ENCODE results near the gene RIPPLY3.
A peak's percentile ranks its signal among the peaks of the same experiment; 100 is the strongest.

RIPPLY3 gene

DNA sequence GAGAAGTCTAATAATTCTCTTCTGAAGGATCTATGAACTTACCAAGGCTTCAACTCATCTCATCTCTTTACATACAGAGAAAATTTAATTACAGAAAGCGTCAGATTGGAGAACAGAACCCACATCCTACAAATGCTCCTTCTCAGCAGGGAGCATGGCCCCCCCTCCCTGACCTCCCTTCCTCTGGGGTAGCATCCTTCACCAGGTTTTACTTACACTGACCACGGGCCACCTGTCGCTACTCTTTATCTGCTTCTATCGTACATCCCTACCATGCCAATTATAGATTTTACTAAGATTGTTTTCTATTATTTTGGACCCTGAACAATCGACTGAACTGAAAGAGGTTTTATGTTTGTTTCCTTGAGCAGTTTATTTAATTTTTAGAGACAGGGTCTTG, 25.8 kb downstream of the RIPPLY3 start:
- no peak for TF ChIP-seq GATA2 (IDR thresholded peaks at IDR 0.05; ENCODE audit: low read depth, low read length)
- no peak for TF ChIP-seq GATA3 (IDR thresholded peaks at IDR 0.05; ENCODE audit: low read depth, low read length)

DNA sequence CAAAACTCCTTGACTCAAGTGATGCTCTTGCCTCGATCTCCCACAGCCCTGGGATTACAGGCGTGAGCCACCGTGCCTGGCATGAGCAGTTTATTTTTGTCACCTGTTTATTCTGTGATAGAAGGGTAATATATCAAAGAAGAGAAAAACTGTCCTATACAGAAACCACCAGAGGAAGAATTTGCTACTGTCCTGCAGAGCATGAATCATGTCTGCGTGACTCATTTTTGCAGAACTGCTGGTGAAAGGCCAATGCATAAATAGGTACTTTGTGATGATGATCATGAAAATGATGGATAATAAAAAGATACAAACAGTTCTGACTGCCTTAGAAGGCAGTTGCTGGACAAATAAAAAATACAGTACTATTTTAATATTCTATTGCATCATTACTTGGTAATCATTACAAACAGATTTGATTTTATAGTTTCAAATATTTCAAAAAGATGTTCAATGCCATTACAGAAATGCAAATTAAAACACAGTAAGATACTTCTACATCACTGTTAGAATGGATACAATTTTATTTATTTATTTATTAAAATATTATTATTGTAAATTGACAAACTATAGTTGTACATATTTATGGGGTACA, 26.5 kb downstream of the RIPPLY3 start:
- TF ChIP-seq GATA3 (IDR thresholded peaks at IDR 0.05; ENCODE audit: low read depth, low read length) (no peak), GATA2 (IDR thresholded peaks at IDR 0.05; ENCODE audit: low read depth, low read length) (no peak)

DNA sequence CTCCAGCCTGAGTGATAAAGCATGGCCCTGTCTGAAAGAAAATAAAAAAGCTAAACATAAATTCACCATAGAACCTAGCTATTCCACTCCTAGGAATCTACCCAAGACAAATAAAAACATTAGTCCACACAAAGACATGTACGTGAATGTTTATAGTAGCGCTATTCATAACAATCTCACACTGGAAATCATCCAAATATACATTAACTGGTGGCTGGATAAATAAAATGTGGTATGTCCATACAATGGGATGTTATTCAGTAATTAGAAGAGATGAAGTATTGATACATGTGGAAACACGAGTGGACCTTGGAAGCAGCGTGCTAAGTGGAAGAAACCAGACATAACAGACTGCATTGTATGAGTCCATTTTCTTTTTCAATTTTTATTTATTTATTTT, 29.7 kb downstream of the RIPPLY3 start:
- TF ChIP-seq GATA2 (IDR thresholded peaks at IDR 0.05; ENCODE audit: low read depth, low read length) (no peak), GATA3 (IDR thresholded peaks at IDR 0.05; ENCODE audit: low read depth, low read length) (no peak)

DNA sequence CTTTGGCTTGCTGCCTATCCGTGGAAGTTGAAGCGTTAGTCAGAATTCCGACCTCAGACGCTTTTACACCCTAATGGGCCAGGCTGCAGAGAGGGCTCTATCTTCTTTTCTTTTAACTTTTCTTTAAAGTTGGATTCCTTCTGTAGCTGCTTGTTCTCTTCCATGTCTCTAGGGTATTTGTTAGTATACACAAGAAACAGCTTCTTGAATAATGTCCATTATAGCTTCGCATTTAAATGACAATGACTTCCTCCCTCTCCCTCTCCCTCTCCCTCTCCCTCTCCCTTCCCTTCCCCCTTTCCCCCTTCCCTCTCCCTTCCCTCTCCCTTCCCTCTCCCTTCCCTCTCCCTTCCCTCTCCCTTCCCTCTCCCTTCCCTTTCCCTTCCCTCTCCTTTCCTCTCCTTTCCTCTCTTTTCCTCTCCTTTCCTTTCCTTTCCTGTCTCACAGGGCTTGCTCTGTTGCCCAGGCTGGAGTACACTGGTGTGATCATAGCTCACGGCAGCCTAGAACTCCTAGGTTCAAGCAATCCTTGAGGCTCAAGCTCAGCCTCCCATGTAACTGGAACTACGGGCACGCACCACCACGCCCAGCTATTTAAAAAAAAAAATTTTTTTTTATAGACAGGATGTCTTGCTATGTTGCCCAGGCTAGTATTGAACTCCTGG, 33.0 kb downstream of the RIPPLY3 start:
- TF ChIP-seq GATA3 (IDR thresholded peaks at IDR 0.05; ENCODE audit: low read depth, low read length) (no peak), GATA2 (IDR thresholded peaks at IDR 0.05; ENCODE audit: low read depth, low read length) (no peak)

DNA sequence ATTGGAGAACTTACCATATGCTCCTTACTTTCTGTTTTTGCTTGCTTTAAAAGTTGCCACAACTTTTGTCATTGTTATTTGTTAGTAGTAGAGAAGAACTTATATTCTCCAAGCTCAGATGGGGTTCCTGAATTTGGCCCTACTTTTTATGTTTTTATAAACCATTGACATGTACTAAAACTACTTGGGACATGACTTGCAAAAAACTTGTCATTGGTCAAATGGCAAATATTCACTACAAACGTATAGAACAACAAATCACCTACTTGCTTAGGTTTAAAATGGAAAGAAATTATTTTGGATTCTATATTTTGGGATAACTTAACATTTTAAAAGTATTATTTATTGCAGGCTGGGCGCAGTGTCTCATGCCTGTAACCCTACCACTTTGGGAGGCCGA, 33.7 kb downstream of the RIPPLY3 start:
- TF ChIP-seq GATA3 (IDR thresholded peaks at IDR 0.05; ENCODE audit: low read depth, low read length) (no peak), GATA2 (IDR thresholded peaks at IDR 0.05; ENCODE audit: low read depth, low read length) (no peak)

DNA sequence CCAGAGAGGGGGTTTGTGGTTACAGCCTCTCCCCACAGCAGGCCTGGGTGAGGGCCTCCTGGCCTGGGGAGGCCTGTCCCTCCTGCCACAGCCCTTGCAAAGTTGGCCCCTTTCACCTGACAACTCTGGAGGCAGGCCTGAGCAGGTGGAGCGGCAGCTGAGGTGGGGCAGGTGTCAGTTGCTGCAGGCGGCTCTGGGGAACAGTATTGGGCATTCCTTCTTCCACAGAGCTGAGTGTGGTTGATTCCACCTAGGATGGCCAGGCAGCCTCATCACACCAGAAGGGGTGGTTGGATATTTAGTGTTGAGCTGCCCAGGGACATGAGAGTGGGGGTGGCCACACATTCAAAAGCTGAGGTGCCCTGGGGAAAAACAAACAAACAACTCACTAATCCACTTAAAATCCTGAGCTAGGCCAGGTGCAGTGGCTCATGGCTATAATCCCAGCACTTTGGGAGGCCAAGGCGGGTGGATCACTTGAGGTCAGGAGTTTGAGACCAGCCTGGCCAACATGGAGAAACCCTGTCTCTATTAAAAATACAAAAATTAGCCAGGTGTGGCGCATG, 35.3 kb downstream of the RIPPLY3 start:
- TF ChIP-seq GATA3 (IDR thresholded peaks at IDR 0.05; ENCODE audit: low read depth, low read length): no peak
- no peak for TF ChIP-seq GATA2 (IDR thresholded peaks at IDR 0.05; ENCODE audit: low read depth, low read length)

DNA sequence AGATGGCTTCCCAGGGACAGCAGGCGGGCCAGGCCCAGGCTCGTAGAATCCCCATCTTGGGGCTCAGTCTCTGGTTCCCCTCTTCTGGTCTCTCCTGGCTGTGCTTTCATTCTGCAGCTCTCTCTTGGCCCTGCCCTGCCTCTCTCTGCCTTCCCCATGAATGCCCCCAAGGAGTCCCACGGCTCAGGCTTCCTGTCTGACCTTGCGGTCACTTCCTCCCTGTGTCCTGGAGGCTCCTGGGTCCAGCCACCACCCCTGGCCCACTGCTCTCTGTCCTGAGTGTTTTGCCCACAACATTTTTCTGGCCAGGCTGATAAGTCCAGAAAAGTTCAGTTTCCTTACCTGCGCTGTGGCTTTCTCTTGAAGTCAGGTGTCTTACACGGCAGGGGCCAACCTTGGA, 37.3 kb downstream of the RIPPLY3 start:
- TF ChIP-seq GATA3 (IDR thresholded peaks at IDR 0.05; ENCODE audit: low read depth, low read length) (no peak), GATA2 (IDR thresholded peaks at IDR 0.05; ENCODE audit: low read depth, low read length) (no peak)

DNA sequence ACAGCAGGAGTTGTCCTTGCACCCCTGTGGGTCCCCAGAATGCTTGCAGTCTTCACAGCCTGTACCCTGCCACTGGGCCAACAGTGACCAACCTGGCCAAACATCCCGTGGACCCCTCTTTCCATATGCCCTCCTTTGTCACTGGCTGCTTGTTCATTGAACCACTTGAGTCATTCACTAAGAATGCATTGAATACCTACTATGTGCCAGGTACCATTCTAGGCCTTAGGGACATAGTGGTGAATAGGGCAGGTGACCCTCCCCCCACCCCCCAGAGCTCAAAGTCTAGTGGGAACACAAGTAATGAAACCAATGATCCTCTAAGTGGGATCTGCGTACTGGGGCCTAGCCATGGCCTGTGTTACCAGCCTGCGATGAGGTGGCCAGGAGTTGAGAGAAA, 38.1 kb downstream of the RIPPLY3 start:
- no peak for TF ChIP-seq GATA2 (IDR thresholded peaks at IDR 0.05; ENCODE audit: low read depth, low read length)
- TF ChIP-seq GATA3 (IDR thresholded peaks at IDR 0.05; ENCODE audit: low read depth, low read length): no peak

DNA sequence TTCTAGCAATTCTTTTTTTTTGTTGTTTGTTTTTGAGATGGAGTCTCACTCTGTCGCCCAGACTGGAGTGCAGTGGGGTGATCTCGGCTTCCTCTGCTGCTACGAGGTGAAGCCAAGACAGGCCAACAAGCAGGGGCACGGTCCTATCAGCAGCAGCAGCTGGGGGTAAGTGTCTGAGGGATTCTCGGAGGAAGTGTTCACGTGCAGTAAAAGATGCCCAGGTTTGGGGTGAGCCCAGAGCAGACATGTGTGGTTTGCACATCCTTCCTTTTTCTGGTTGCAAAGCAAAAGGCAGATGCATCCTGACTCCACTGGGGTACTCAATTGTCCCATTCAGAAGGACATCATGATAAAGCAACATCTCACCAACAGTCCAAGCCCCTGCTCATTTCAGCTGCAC, 38.6 kb downstream of the RIPPLY3 start:
- TF ChIP-seq GATA3 (IDR thresholded peaks at IDR 0.05; ENCODE audit: low read depth, low read length): no peak

DNA sequence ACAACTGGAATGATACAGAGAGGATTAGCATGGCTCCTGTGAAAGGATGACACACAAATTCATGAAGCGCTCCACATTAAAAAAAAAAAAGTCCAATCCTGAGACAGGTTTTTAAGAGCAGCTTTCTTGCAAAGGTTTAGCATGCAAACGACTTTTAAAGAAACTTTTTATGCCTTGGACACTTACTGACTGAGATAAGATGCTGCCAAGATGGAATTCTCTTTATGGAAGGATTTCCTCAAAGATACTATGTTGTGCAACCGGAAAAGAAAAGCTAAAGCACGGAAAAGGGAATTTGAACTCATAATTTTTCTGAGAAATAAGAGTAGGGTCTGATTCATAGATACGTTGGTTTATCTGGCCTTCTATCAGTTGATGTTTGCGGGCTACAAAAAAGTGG, 39.1 kb downstream of the RIPPLY3 start:
- TF ChIP-seq GATA2 (IDR thresholded peaks at IDR 0.05; ENCODE audit: low read depth, low read length) (no peak), GATA3 (IDR thresholded peaks at IDR 0.05; ENCODE audit: low read depth, low read length) (no peak)

DNA sequence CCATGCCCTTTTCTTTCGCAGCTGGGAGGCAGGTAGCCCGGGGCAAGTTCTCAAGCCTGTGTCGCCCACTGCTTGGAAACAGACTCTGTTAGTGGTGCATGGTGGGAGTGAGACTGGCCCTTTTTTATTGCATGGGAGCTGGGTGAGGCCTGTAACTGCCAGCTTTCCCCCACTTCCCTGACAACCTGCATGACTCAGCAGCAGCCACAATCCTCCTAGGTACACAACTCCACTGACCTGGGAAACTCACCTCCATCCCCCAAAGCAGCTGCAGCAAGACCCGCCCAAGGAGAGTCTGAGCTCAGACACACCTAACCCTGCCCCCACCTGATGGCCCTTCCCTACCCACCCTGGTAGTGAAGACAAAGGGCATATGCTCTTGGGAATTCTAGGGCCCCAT, 40.6 kb downstream of the RIPPLY3 start:
- TF ChIP-seq GATA2 (IDR thresholded peaks at IDR 0.05; ENCODE audit: low read depth, low read length) (no peak), GATA3 (IDR thresholded peaks at IDR 0.05; ENCODE audit: low read depth, low read length) (no peak)

DNA sequence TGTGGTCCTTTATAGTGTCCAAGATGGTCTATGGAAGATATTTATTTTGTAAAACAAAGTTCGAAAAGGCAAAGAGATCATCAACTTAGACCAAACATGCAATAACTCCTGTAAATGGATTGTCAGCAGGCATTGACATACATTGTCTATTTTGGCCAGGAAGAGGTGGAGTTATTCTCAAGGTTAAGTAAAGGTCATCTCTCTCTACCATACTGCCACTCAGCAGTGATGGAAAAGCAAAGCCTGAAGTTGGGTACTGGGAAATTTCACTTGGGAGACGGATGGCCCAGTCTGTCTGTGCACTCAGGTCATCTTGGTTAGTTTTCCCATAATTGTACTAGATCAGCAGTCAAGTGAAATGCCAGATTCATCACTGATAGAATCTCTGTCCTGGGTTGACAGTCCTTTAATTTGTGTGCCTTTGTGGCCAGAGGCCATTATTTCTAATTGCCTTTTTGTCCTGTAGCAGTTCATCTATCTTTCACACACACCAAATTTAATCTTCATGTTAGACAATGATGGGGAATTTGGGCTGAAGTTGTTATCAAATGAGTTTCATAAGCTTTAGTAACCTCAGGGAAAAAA, 48.9 kb downstream of the RIPPLY3 start:
- peak; percentile 74 for TF ChIP-seq GATA3 (IDR thresholded peaks at IDR 0.05; ENCODE audit: low read depth, low read length)
- peak; percentile 67 for TF ChIP-seq GATA2 (IDR thresholded peaks at IDR 0.05; ENCODE audit: low read depth, low read length)

DNA sequence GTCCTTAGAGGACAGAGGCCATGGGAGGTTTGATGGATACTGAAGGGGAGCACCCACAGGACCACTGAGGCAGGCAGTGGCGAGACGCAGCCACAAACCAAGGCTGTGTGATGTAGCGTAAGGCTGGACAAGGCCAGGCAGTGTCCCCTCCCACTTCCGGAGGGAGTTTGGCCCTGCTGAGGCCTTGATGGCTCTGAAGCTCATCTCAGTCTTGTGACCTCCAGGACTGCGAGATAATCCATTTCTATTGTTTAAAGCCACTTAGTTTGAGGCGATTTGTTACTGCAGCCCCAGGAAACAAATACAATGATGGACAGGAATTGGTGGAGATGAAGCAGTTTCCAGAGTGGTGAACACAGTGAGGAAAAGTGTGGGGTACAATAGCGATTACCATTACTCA, 51.1 kb downstream of the RIPPLY3 start:
- TF ChIP-seq GATA3 (IDR thresholded peaks at IDR 0.05; ENCODE audit: low read depth, low read length): no peak

DNA sequence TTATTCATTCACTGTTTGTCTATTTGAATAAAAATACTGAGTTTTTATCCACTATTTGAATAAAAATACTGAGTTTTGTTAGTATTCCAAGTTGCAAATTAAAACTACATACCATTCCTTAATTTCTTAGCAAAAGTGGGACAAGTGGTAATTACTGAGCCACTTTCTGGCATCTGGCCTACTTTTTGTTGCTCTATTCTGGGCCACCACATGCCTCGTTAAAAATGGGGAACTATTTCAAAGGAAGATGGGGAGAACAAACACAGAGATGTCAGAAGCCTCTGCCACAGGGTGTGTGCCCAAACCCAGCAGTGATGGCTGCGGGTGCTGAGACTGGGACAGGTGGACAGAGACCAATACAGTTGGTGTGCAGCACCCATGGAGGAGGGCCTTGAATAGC, 51.8 kb downstream of the RIPPLY3 start:
- TF ChIP-seq GATA3 (IDR thresholded peaks at IDR 0.05; ENCODE audit: low read depth, low read length) (no peak), GATA2 (IDR thresholded peaks at IDR 0.05; ENCODE audit: low read depth, low read length) (no peak)

DNA sequence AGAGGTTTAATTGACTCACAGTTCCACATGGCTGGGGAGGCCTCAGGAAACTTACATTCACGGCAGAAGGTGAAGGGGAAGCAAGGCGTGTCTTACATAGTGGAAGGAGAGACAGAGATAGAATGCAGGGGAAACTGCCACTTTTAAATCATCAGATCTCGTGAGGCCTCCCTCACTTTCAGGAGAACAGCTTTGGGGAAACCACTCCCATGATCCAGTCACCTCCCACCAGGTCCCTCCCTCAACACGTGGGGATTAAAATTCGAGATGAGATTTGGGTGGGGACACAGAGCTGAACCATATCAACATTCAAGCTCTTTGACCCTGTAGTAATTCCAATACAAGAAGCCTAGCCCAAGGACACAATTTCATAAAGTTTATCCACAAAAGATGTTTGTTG, 52.7 kb downstream of the RIPPLY3 start:
- TF ChIP-seq GATA3 (IDR thresholded peaks at IDR 0.05; ENCODE audit: low read depth, low read length) (no peak), GATA2 (IDR thresholded peaks at IDR 0.05; ENCODE audit: low read depth, low read length) (no peak)
